MM.1S (cell line): Measurements from ENCODE around the gene PABPC5.

Experiments
- EZH2 ChIP-seq: fragments of 300-600 bp; sonication (generic); optimal IDR thresholded peaks from 2 replicates; pipeline ENCODE3; 2017; ENCODE audit warnings: low read depth, mild to moderate bottlenecking, antibody characterized with exemption, low read length, mixed read lengths
- EZH2phosphoT487 ChIP-seq: fragments of 300-600 bp; sonication (generic); IDR thresholded peaks from 2 replicates; pipeline ENCODE4 v1.6.1; 2018; ENCODE audit warnings: antibody characterized with exemption, low read length
- TF ChIP-seq, protein P1 (sequence below): fragments of 300-600 bp; sonication (generic); IDR thresholded peaks from 2 replicates; pipeline ENCODE4 v1.5.1; 2016; ENCODE audit warnings: antibody characterized with exemption, low read length, mixed read lengths

DNA sequence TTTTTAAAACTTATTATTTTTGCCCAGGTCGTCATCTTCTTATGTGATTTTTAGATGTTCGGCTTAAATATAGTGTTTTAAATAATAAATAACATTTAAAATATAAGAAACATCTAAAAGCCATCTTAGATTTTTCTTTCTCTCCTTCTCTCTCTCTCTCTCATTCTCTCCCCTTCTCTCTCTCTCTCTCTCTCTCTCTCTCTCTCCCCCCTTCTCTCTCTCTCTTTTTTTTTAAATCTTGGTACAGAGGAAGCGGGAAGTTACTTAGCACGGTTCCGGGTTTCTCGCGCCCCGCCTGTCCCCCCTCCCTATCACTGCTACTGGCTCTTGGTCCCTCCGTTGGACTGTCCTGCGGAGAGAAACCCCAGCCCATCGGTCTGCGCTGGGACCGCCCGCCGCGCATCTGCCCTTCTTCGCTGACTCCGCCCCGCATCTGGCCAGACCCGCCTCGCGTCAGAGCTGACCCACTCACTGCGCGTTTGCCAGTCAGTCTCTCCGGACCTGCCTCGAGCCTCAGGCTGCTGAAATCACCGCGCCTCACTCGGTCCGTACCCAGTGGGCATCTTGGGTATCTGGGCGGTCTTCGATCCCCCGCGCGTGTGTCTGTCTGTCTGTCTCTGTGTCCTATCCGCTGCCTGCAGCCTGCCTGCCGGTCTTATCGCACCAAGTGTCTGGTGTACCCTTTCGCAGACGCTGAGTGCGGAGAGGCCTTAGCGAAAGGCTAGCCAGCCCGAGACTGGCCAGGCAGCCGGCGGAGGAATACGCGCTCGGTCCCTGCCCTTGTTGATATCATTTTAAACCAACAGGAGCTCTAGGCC is at the start of gene PABPC5:
- TF ChIP-seq, protein P1, sequence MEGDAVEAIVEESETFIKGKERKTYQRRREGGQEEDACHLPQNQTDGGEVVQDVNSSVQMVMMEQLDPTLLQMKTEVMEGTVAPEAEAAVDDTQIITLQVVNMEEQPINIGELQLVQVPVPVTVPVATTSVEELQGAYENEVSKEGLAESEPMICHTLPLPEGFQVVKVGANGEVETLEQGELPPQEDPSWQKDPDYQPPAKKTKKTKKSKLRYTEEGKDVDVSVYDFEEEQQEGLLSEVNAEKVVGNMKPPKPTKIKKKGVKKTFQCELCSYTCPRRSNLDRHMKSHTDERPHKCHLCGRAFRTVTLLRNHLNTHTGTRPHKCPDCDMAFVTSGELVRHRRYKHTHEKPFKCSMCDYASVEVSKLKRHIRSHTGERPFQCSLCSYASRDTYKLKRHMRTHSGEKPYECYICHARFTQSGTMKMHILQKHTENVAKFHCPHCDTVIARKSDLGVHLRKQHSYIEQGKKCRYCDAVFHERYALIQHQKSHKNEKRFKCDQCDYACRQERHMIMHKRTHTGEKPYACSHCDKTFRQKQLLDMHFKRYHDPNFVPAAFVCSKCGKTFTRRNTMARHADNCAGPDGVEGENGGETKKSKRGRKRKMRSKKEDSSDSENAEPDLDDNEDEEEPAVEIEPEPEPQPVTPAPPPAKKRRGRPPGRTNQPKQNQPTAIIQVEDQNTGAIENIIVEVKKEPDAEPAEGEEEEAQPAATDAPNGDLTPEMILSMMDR, result no peak
- TF ChIP-seq EZH2, result no peak
- TF ChIP-seq EZH2phosphoT487, result no peak
